Stimulated activated CD8-positive, alpha-beta memory T cell treated with anti-CD3 and anti-CD28 coated beads, Interleukin-7, amount 100 ng/mL, for 1 hour (primary cell): Measurements from ENCODE around the gene GTF3C6.
"Not testable (repeated sequence)": the region's sequence is repeated elsewhere in the genome, so short reads cannot be mapped to it uniquely, and the experiment has no call there.

Source experiments
- DNase-seq, 2 donors: peaks; one replicate each; pipeline ENCODE4 v3.0.0-alpha.2; 2020; ENCODE audit warnings: low read depth in 2 of 2

GTF3C6 gene

GRCh38 chr6:110979565-110980101 is 21.1 kb downstream of the GTF3C6 start:
- no peak for DNase-seq

DNA sequence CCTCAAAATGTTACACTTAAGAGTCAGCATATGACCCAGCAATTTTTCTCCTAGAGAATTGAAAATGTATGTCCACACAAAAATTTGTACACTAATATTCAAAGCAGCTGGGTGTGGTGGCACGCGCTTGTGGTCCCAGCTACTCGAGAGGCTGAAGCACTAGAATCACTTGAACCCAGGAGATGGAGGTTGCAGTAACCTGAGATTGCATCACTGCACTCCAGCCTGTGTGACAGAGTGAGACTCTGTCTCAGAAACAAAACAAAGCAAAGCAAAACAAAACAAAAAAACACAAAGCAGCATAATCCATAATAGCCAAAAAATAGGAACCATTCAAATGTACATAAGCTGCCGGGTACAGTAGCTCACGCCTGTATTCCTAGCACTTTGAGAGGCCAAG is 21.7 kb downstream of the GTF3C6 start:
- DNase-seq = no peak

DNA sequence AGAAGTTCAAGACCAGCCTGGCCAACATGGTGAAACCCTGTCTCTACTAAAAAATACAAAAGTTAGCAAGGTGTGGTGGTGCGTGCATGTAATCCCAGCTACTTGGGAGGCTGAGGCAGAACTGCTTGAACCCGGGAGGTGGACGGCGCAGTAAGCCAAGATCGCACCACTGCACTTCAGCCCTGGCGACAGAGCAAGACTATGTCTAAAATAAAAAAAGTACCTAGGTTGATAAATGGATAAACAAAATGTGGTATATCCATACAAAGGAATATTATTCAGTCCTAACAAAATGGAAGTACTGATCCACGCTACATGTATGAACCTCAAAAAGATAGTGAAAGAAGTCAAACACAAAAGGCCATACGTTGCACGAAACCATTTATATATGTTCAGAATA is 22.1 kb downstream of the GTF3C6 start:
- no peak for DNase-seq

DNA sequence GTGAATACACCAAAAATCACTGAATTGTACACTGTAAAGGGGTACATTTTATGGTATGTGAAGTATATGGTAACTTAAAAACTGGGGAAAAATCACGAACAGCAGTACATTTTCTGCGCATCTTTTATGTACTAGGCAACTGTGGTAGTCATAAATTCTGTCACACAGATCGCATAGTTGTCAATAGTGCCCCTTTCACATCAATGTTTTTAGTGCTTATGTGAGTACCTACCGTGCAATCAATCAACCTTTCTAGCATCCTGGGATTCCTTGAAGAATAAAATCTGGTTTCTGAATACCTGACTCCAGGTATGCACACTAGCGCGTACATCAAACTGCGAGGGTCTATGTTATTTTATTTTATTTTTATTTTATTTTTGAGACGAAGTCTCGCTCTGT is 22.7 kb downstream of the GTF3C6 start:
- no peak for DNase-seq

DNA sequence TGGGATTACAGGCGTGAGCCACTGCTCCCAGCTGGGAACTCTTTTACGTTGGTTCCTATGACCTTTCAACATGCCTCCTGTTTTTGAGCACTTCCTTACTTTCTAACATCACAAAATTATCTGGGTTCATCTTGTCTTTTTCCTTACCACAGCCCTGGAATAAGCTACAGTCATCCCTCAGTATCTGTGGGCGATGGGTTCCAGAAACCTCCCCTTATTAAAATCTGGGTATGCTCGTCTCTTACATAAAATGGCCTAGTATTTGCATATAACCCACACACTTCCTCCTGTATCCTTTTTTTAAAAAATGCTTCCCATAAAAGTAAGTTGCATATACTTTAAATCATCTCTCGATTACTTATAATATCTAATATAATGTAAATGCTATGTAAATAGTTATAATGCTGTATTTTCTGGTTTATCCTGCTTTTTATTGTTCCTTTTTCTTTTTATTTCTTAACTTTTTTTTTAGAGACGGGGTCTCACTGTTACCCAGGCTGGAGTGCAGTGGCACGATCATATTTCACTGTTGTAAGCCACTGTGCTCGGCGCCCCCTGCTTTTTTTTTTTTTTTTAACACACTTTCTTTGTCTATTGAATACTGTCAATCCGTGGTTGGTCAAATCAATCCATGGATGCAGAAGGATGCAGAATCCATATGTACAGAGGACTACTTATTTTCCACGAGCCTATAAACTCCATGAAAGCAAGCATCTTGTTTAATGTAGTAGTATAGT is 32.5 kb downstream of the GTF3C6 start:
- DNase-seq = no peak

DNA sequence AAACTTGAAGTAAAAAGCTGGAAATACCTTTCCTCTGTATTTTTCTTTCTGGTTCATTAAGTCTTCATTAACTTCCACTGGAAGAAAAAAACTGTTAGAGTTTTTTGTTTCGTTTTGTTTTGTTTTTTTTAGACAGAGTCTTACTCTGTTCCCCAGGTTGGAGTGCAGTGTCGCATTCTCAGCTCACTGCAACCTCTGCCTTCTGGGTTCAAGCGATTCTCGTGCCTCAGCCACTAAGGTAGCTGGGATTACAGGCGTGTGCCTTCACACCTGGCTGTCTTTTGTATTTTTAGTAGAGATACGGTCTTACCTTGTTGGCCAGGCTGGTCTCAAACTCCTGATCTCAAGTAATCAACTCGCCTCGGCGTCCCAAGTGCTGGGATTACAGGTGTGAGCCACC is 38.2 kb downstream of the GTF3C6 start:
- no peak for DNase-seq

DNA sequence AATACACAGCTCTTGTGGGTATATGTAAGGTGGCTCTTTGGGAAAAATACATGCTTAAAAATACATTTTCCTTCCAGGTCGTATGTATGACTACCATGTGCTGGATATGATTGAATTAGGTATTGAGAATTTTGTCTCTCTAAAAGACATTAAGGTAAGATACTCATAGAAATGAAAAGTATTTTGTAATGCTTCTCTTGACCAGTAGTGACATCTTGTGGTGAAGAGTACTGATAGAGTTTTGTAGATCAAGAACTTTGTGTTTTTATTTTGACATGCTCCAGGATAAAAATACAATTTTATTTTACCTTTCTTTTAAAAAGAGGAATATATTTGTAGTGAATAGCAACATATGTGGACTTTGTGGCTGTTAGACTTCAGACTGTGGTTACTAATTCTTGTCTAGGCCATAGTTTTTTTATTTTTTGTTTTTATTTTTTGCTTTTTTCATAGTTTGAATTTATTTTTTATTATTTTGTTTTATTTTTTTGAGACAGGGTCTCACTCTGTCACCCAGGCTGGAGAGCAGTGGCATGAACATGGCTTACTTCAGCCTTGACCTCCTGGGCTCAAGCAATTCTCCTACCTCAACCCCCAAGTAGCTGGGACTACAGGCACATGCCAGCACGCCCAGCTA is 41.2 kb downstream of the GTF3C6 start:
- no peak for DNase-seq

- DNase-seq = no peak
These were observed 43.8 kb downstream of the GTF3C6 start for GRCh38 chr6:111002350-111002749.

DNA sequence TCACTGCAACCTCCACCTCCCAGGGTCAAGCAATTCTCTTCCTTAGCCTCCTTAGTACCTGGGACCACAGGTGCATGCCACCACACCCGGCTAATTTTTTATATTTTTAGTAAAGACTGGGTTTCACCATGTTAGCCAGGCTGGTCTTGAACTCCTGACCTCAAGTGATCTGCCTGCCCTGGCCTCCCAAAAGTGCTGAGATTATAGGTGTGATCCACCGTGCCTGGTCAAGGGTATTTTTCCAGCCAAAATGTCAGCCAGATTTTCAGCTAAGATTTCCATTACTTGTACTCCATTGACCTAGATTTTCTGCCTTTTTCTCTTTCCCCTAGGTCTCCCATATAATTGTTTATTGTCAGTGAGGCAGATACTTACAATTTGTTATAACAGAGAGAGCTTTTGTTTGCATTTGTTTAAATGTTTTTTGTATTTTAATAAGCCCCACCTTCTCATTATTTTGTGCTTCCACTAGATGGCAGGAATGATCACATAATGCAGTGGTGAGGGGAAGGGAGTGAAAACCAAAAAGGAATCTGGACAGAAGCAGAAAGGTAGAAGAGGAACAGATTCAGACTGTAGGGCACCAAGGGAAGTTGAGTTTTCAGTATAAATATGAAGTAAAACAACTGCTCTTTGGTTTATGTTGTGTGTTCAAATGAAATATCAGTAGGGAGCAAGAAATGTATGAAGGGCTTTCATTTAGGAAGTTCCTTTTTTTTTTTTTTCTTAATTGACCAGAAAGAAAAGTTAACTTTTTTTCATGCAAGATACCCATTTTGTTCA is 53.0 kb downstream of the GTF3C6 start:
- no peak for DNase-seq

- DNase-seq = no peak
These were observed 53.6 kb downstream of the GTF3C6 start for GRCh38 chr6:111012143-111012452.

DNA sequence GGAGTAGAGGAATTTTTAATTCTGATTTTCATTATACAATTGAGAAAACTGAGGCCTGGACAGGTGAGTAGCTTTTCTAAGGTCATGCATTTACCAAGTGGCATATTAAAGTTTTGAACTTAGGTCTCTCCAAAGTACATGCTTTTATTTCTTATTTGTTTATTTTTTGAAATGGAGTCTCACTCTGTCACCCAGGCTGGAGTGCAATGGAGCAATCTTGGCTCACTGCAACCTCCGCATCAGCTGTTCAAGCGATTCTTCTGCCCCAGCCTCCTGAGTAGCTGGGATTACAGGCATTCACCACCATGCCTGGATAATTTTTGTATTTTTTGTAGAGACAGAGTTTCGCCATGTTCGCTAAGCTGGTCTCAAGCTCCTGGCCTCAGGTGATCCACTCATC is 54.0 kb downstream of the GTF3C6 start:
- DNase-seq = not testable (repeated sequence)

DNA sequence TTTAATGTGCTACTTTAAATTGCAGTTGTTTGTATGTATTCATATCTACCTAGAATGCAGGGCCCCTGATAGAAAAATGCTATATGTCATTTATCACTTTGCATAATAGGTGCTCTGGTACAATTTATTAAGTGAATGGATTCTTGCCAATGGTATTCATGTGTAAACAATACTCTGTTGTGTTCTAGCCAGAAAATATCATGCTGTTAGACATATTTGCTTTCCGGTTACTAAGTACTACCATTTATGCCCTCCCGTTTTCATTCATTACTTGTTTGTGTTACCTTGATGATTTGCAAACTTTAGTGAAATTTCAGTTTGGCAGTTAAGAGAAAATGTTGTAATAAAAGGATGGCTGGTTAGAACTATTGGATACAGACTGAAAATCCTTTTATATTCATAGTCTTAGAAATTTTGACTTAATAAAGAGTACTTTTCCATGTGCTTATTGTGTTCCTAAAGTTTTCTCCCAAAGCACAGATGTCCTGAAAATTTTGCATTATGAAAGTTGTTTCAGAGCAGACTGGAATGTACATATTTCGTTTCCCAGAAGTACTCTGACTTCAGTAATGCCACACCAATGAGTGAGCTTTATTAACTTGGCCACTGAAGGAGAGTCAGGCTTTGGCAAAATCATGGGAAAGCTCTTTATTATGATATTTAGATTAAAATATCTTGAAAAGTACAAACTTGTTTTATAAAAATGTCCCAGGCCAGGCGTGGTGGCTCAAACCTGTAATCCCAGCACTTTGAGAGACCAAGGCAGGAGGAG is 54.8 kb downstream of the GTF3C6 start:
- DNase-seq = no peak

DNA sequence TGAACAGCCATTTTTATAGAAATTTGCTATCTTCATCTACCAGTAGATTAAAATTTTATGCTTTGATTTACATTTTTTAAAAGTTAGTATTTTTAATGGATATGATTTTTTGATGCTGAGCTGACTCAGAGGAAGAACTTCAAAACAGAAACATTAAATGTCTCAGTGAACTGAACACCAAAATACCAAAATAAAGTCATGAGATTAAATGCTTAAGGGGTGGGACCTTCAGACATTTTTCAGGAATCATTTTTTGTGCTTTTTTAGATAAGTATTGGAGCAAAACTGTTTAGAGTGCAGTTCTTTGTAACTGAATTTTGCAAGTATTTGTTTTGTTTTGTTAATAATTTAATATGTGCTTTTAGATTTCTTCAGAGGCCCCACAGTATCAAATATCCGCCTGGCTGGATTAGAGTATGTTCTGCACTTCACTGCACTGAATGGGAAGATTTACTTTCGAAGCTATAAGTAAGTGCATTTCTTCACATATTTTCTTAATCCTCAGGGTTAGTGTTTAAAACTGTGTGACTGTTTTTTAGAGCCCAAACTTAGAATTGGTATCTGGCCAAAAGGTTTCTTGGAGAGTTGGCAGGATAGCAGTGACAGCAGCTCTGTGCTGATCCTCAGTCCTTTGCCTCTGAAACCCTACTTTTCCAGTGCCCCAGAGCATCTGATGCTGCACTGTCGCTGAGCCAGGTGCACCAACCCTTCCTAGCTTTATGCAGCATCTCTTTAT is 57.1 kb downstream of the GTF3C6 start:
- no peak for DNase-seq

DNA sequence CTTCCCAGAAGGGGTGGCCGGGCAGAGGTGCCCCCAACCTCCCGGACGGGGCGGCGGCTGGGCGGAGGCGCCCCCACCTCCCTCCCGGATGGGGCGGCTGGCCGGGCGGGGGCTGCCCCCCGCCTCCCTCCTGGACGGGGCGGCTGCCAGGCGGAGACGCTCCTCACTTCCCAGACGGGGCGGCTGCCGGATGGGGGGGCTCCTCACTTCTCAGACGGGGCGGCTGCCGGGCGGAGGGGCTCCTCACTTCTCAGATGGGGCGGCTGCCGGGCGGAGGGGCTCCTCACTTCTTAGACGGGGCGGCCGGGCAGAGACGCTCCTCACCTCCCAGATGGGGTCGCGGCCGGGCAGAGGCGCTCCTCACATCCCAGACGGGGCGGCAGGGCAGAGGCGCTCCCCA is 58.7 kb downstream of the GTF3C6 start:
- not testable (repeated sequence) for DNase-seq
